Measurements from ENCODE around the gene COL12A1.

COL12A1 gene

GRCh38 chr6:75090576-75090975 lies 115.3 kb downstream of the COL12A1 start:
- H3K9me3 ChIP-seq (ENCODE audit: insufficient read depth, low read length): no peaks in the 10 kb centered on the region
- H3K27me3 ChIP-seq (ENCODE audit: insufficient read depth, insufficient read length): peaks cover 3% of the 10 kb centered on the region
- no peak overlapping the region for H3K4me3 ChIP-seq (ENCODE audit: insufficient read length, low read depth)
- no peak overlapping the region for H3K9ac ChIP-seq (ENCODE audit: insufficient read length, low read depth)
- DNase-seq (ENCODE audit: low read depth, low spot score): no peak
- peaks cover 7% of the 10 kb centered on the region for H3K36me3 ChIP-seq (ENCODE audit: insufficient read depth, insufficient read length, low read length)
- no peaks in the 10 kb centered on the region for H3K4me1 ChIP-seq (ENCODE audit: insufficient read depth, insufficient read length)
- TF ChIP-seq ZNF274 (IDR thresholded peaks at IDR 0.05; ENCODE audit: low read depth, low read length): no peak
- no peak for TF ChIP-seq YY1 (IDR thresholded peaks at IDR 0.05; ENCODE audit: insufficient read depth, insufficient read length)
- no peak for TF ChIP-seq SUZ12 (IDR thresholded peaks at IDR 0.05; ENCODE audit: extremely low read depth, insufficient read depth, insufficient read length)

- H3K27me3 ChIP-seq (ENCODE audit: insufficient read depth, insufficient read length): peaks cover 8% of the 10 kb centered on the region
- peaks cover 1% of the 10 kb centered on the region for H3K4me1 ChIP-seq (ENCODE audit: insufficient read depth, insufficient read length)
- peaks cover 7% of the 10 kb centered on the region for H3K36me3 ChIP-seq (ENCODE audit: insufficient read depth, insufficient read length, low read length)
- H3K9me3 ChIP-seq (ENCODE audit: insufficient read depth, low read length): no peaks in the 10 kb centered on the region
- TF ChIP-seq SUZ12 (IDR thresholded peaks at IDR 0.05; ENCODE audit: extremely low read depth, insufficient read depth, insufficient read length) (no peak), ZNF274 (IDR thresholded peaks at IDR 0.05; ENCODE audit: low read depth, low read length) (no peak), YY1 (IDR thresholded peaks at IDR 0.05; ENCODE audit: insufficient read depth, insufficient read length) (no peak)
- no peak for DNase-seq (ENCODE audit: low read depth, low spot score)
- H3K4me3 ChIP-seq (ENCODE audit: insufficient read length, low read depth): no peak overlapping the region
- H3K9ac ChIP-seq (ENCODE audit: insufficient read length, low read depth): no peak overlapping the region
Measured at GRCh38 chr6:75089921-75090320, 115.9 kb downstream of the COL12A1 start.

GRCh38 chr6:75089151-75089897 lies 116.5 kb downstream of the COL12A1 start:
- peaks cover 7% of the 10 kb centered on the region for H3K36me3 ChIP-seq (ENCODE audit: insufficient read depth, insufficient read length, low read length)
- H3K4me3 ChIP-seq (ENCODE audit: insufficient read length, low read depth): no peak overlapping the region
- no peak overlapping the region for H3K9ac ChIP-seq (ENCODE audit: insufficient read length, low read depth)
- DNase-seq (ENCODE audit: low read depth, low spot score): no peak
- TF ChIP-seq SUZ12 (IDR thresholded peaks at IDR 0.05; ENCODE audit: extremely low read depth, insufficient read depth, insufficient read length) (no peak), ZNF274 (IDR thresholded peaks at IDR 0.05; ENCODE audit: low read depth, low read length) (no peak), YY1 (IDR thresholded peaks at IDR 0.05; ENCODE audit: insufficient read depth, insufficient read length) (no peak)
- peaks cover 1% of the 10 kb centered on the region for H3K4me1 ChIP-seq (ENCODE audit: insufficient read depth, insufficient read length)
- H3K9me3 ChIP-seq (ENCODE audit: insufficient read depth, low read length): no peaks in the 10 kb centered on the region
- H3K27me3 ChIP-seq (ENCODE audit: insufficient read depth, insufficient read length): peaks cover 10% of the 10 kb centered on the region

- Histone ChIP-seq H3K4me1 (ENCODE audit: insufficient read depth, insufficient read length) (peaks cover 1% of the 10 kb centered on the region), H3K9ac (ENCODE audit: insufficient read length, low read depth) (no peak overlapping the region), H3K4me3 (ENCODE audit: insufficient read length, low read depth) (no peak overlapping the region), H3K36me3 (ENCODE audit: insufficient read depth, insufficient read length, low read length) (peaks cover 7% of the 10 kb centered on the region), H3K9me3 (ENCODE audit: insufficient read depth, low read length) (no peaks in the 10 kb centered on the region), H3K27me3 (ENCODE audit: insufficient read depth, insufficient read length) (peaks cover 10% of the 10 kb centered on the region)
- DNase-seq (ENCODE audit: low read depth, low spot score): no peak
- no peak for TF ChIP-seq SUZ12 (IDR thresholded peaks at IDR 0.05; ENCODE audit: extremely low read depth, insufficient read depth, insufficient read length)
- TF ChIP-seq ZNF274 (IDR thresholded peaks at IDR 0.05; ENCODE audit: low read depth, low read length): no peak
- no peak for TF ChIP-seq YY1 (IDR thresholded peaks at IDR 0.05; ENCODE audit: insufficient read depth, insufficient read length)
Measured at GRCh38 chr6:75085931-75086635, 119.8 kb downstream of the COL12A1 start.

- TF ChIP-seq ZNF274 (IDR thresholded peaks at IDR 0.05; ENCODE audit: low read depth, low read length) (no peak), SUZ12 (IDR thresholded peaks at IDR 0.05; ENCODE audit: extremely low read depth, insufficient read depth, insufficient read length) (no peak), YY1 (IDR thresholded peaks at IDR 0.05; ENCODE audit: insufficient read depth, insufficient read length) (no peak)
- DNase-seq (ENCODE audit: low read depth, low spot score): no peak
- Histone ChIP-seq H3K27me3 (ENCODE audit: insufficient read depth, insufficient read length) (peaks cover 10% of the 10 kb centered on the region), H3K9me3 (ENCODE audit: insufficient read depth, low read length) (no peaks in the 10 kb centered on the region), H3K36me3 (ENCODE audit: insufficient read depth, insufficient read length, low read length) (peaks cover 5% of the 10 kb centered on the region), H3K4me1 (ENCODE audit: insufficient read depth, insufficient read length) (peaks cover 1% of the 10 kb centered on the region), H3K4me3 (ENCODE audit: insufficient read length, low read depth) (peak overlapping the region; percentile 10), H3K9ac (ENCODE audit: insufficient read length, low read depth) (peak overlapping the region; percentile 8)
Measured at GRCh38 chr6:75084872-75085381, 120.9 kb downstream of the COL12A1 start.

GRCh38 chr6:75084018-75084417 lies 121.8 kb downstream of the COL12A1 start:
- TF ChIP-seq SUZ12 (IDR thresholded peaks at IDR 0.05; ENCODE audit: extremely low read depth, insufficient read depth, insufficient read length): no peak
- TF ChIP-seq ZNF274 (IDR thresholded peaks at IDR 0.05; ENCODE audit: low read depth, low read length): no peak
- TF ChIP-seq YY1 (IDR thresholded peaks at IDR 0.05; ENCODE audit: insufficient read depth, insufficient read length): no peak
- H3K4me3 ChIP-seq (ENCODE audit: insufficient read length, low read depth): no peak overlapping the region
- H3K9ac ChIP-seq (ENCODE audit: insufficient read length, low read depth): no peak overlapping the region
- no peak for DNase-seq (ENCODE audit: low read depth, low spot score)
- H3K36me3 ChIP-seq (ENCODE audit: insufficient read depth, insufficient read length, low read length): peaks cover 3% of the 10 kb centered on the region
- H3K27me3 ChIP-seq (ENCODE audit: insufficient read depth, insufficient read length): peaks cover 10% of the 10 kb centered on the region
- peaks cover 1% of the 10 kb centered on the region for H3K4me1 ChIP-seq (ENCODE audit: insufficient read depth, insufficient read length)
- H3K9me3 ChIP-seq (ENCODE audit: insufficient read depth, low read length): no peaks in the 10 kb centered on the region

- no peaks in the 10 kb centered on the region for H3K36me3 ChIP-seq (ENCODE audit: insufficient read depth, insufficient read length, low read length)
- H3K9me3 ChIP-seq (ENCODE audit: insufficient read depth, low read length): no peaks in the 10 kb centered on the region
- H3K4me1 ChIP-seq (ENCODE audit: insufficient read depth, insufficient read length): peaks cover 1% of the 10 kb centered on the region
- H3K4me3 ChIP-seq (ENCODE audit: insufficient read length, low read depth): no peak overlapping the region
- H3K9ac ChIP-seq (ENCODE audit: insufficient read length, low read depth): no peak overlapping the region
- DNase-seq (ENCODE audit: low read depth, low spot score): no peak
- TF ChIP-seq ZNF274 (IDR thresholded peaks at IDR 0.05; ENCODE audit: low read depth, low read length) (no peak), SUZ12 (IDR thresholded peaks at IDR 0.05; ENCODE audit: extremely low read depth, insufficient read depth, insufficient read length) (no peak), YY1 (IDR thresholded peaks at IDR 0.05; ENCODE audit: insufficient read depth, insufficient read length) (no peak)
- peaks cover 10% of the 10 kb centered on the region for H3K27me3 ChIP-seq (ENCODE audit: insufficient read depth, insufficient read length)
Measured at GRCh38 chr6:75081921-75082320, 123.9 kb downstream of the COL12A1 start.
